Erythroblast (primary cell): ENCODE results near the gene UBXN7.
"Not testable (repeated sequence)": the region's sequence is repeated elsewhere in the genome, so short reads cannot be mapped to it uniquely, and the experiment has no call there.

Experiments used
- DNase-seq, 2 experiments: peaks; one replicate each; lab custom pipeline; 2025; lab: John Stamatoyannopoulos, UW
- GATA1 ChIP-seq: IDR thresholded peaks from 2 replicates; pipeline ENCODE4 v1.6.1; 2011; ENCODE audit warnings: low read depth, mild to moderate bottlenecking, control low read depth, low read length, moderate library complexity
- POLR2A ChIP-seq: IDR thresholded peaks from 2 replicates; pipeline ENCODE4 v1.6.1; 2011; ENCODE audit warnings: mild to moderate bottlenecking, low read length

Gene UBXN7

DNA sequence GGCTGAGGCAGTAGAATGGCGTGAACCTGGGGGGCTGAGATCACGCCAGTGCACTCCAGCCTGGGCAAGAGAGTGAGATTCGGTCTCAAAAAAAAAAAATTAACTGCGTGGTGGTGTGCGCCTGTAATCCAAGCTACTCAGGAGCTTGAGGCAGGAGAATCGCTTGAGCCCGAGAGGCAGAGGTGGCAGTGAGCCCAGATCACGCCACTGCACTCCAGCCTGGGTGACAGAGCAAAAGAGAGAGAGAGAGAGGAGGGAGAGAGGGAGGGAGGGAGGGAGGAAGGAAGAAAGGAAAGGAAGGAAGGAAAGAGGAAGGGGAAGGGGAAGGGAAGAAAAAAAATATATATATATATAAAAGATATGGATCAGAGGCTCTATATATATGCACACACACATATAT is 100.1 kb downstream of the UBXN7 start:
- DNase-seq: no peak

DNA sequence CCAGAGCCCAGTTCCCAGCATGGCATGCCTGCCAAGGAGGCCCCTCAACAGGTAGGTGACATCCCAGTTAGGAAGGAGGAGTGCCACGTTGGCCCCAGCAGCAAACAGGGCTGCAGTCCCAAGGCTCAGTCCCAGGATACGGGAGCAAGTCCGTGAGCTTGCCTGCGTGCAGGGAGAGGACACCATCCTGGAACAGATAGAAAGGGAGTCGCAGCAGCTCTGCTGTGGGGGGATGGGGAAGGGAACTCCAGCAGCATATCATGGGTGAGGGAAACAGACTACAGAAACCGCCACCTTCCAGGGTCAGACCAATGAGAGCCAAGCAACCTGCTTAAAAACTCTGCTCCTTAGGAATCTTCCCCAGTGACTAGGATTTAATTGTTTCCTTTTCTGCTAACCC is 104.8 kb downstream of the UBXN7 start:
- no peak for DNase-seq

More for the DNA sequence above, 100.1 kb downstream of the UBXN7 start:
- TF ChIP-seq GATA1: no peak
- TF ChIP-seq POLR2A: no peak

DNA sequence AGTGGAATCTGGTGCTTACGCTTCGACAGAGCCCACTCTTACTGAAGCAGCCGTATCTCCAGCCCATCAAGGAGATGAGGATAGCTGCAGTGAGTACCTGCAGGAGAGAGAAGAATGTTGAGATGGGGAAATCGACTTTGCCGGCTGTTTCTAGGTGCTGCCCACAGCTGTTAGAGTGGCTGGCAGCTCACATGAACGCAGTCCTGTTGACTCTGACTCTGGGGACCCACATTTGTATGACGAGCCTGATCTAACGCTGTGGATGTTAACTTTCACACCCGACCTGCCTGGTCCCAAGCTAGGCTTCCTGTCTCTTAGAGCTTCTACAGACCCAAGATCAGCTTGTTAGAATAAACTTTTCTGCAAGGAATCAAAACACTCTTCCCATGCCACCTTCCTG is 105.3 kb downstream of the UBXN7 start:
- TF ChIP-seq POLR2A: no peak
- TF ChIP-seq GATA1: no peak
- DNase-seq: no peak

More for the DNA sequence above, 104.8 kb downstream of the UBXN7 start:
- TF ChIP-seq POLR2A (no peak), GATA1 (no peak)

DNA sequence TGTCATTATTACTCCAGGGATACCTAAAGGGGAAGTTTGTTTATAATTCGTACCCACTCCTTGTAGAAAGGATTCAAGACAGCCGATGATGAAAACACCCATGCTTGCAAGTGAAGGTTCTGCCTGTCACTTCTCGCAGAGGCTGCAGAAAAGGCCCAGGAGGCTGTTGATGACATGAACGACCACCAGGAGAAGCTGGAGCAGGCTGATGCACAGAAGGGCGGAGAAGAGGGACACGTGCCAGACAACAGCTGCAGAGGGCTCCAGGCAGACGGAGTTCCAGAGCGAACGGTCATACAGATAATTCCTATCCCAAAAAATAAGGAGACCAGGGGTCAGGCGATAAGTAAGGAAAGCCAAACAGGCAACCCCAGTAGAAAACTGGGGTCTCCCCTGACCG is 108.5 kb downstream of the UBXN7 start:
- TF ChIP-seq POLR2A: no peak
- TF ChIP-seq GATA1: no peak
- peak; percentile 30 to 34 for DNase-seq

DNA sequence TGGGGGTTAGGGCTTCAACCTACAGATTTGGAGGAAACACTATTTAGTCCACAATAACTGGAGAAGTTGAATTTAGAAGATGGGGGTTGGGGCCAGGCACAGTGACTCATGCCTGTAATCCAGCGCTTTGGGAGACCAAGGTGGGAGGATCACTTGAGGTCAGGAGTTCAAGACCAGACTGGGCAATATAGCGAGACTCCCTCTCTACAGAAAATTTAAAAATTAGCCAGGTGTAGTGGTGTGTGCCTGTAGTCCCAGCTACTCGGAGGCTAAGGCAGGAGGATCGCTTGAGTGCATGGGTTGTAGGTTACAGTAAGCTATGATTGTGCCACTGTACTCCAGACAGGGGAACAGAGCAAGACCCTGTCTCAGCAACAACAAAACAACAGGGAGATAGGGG is 109.2 kb downstream of the UBXN7 start:
- no peak for DNase-seq
- TF ChIP-seq GATA1 (no peak), POLR2A (no peak)

GRCh38 chr3:196321162-196321561 is 111.1 kb downstream of the UBXN7 start:
- no peak for DNase-seq
- TF ChIP-seq GATA1 (no peak), POLR2A (no peak)

- no peak for DNase-seq
- TF ChIP-seq GATA1 (no peak), POLR2A (no peak)
Observed at GRCh38 chr3:196320137-196320536, 112.1 kb downstream of the UBXN7 start.

DNA sequence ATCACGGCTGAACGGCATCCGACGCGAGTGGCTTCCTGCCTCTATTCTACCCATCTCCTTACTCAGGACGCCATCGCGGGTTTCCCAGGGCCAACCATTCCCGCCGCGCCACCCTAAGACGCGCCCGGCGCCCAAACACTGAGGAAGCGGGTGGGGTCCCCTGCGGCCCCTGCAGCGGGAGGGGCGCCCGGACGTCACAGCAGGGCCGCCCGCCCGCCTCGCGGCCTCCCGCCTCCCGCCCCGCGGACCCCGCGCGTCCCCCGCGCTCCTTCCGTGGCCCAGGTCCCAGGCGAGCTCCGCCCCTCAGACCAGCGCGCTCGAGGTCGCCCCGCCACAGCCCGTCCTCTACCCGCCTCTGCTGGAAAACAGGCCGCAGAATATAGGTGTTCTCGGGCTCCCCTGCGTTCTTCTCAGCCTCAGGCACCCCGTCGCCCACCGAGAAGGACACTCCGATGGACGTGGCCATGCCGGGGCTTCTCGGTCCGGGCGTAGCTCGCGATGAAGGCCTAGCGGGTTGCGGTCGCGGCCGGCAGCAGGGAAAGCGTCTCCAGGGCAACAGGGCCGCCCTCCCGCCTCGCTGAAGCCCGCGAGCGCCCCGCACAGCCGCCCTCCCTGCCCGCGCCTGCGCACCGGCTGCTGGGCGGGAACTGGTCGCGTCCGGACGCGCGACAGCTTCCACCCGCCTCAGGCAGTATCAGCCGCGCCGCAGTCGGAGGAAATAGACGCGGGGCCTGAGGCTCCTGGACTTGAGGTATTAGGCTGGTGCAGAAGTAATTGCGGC is 114.3 kb downstream of the UBXN7 start, which contains the start of gene DYNLT2B:
Gene DYNLT2B (minus strand): TSS at position 554 of the 781 bp plus-strand sequence. CDS start 88 bp downstream, at position 466.
- peak; percentile 97 for DNase-seq
- TF ChIP-seq GATA1: no peak
- TF ChIP-seq POLR2A: peak; percentile 77

DNA sequence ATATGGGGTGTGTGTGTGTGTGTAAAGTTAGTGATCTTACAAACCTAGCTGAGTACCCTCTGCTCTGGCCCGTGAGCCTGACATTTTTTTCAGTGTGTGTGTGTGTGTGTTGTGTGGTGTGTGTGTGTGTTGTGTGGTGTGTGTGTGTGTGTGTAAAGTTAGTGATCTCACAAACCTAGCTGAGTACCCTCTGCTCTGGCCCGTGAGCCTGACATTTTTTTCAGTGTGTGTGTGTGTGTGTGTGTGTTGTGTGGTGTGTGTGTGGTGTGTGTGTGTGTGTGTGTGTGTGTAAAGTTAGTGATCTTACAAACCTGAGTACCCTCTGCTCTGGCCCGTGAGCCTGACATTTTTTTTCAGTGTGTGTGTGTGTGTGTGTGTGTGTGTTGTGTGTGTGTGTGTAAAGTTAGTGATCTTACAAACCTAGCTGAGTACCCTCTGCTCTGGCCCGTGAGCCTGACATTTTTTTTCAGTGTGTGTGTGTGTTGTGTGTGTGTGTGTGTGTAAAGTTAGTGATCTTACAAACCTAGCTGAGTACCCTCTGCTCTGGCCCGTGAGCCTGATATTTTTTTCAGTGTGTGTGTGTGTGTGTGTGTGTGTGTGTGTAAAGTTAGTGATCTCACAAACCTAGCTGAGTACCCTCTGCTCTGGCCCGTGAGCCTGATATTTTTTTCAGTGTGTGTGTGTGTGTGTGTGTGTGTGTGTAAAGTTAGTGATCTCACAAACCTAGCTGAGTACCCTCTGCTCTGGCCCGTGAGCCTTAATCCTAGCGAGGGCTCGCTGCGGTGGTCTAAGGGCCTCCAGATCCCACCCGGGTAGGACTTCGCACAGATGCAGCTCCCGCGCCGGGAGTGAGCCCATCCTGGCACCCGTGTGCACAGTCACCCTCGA is 115.2 kb downstream of the UBXN7 start:
- DNase-seq: peak; percentile 57 to 66

DNA sequence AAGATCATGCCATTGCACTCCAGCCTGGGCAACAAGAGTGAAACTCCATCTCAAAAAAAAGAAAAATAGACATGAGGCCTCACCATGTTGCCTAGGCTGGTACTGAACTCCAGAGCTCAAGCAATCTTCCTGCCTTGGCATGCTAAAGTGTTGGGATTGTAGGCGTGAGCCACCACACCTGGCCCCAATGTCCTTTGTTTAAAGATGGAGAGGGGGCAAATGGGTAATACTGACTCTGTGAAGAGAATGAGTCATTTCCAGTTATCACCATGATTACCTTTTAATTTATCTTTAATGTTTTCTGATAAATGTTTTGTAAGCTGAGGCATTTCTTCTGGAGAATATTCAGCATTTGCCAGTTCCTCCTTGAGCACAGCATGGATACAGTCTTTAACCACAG is 116.4 kb downstream of the UBXN7 start:
- DNase-seq: no peak
- TF ChIP-seq GATA1 (no peak), POLR2A (no peak)

GRCh38 chr3:196314597-196314996 is 117.6 kb downstream of the UBXN7 start:
- no peak for DNase-seq
- TF ChIP-seq POLR2A (no peak), GATA1 (no peak)

DNA sequence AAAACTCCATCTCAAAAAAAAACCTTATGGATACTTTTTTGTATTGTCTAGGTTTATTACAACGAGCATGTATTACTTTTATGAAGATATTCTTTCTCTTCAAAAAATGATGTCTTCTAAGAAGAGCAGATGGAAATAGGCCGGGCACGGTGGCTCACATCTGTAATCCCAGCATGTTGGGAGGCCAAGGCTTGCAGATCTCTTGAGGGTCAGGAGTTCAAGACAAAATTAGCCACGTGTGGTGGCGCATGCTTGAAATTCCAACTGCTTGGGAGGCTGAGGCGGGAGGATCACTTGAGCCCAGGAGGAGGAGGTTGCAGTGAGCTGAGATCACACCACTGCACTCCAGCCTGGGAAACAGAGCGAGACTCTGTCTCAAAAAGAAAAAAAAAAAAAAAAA is 118.1 kb downstream of the UBXN7 start:
- not testable (repeated sequence) for DNase-seq

GRCh38 chr3:196302960-196303359 is 129.3 kb downstream of the UBXN7 start:
- not testable (repeated sequence) for DNase-seq

DNA sequence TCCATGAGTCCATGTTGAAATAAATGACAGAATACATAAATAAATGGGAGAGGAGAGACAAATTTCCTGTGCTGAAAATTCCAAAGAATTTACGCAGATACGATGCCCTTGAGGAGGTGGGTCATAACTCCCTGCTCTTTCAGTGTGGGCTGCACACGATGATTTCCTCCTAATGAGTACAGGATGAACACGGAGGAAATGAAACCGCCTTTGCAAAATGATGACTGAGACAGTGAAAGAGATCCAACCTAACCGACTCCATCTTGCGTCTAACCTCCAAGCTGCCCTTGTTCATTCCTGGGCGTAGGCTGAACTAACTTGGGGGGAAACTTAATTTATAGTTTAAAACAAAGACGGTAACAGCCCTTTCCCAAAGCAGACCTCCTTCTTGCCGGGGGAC is 129.7 kb downstream of the UBXN7 start:
- not testable (repeated sequence) for DNase-seq
